ENCODE data around the gene RCVRN. TPM values are rescaled to one million over a fixed set of nuclear protein-coding genes. Genes with fewer than 3 reads are reported as not detected.

RCVRN gene
- total and polyA plus RNA-seq, 9 of the 15 experiments (the other 6 are each of a cell fraction or from before 2014, with no cell fraction given), result not detected

DNA sequence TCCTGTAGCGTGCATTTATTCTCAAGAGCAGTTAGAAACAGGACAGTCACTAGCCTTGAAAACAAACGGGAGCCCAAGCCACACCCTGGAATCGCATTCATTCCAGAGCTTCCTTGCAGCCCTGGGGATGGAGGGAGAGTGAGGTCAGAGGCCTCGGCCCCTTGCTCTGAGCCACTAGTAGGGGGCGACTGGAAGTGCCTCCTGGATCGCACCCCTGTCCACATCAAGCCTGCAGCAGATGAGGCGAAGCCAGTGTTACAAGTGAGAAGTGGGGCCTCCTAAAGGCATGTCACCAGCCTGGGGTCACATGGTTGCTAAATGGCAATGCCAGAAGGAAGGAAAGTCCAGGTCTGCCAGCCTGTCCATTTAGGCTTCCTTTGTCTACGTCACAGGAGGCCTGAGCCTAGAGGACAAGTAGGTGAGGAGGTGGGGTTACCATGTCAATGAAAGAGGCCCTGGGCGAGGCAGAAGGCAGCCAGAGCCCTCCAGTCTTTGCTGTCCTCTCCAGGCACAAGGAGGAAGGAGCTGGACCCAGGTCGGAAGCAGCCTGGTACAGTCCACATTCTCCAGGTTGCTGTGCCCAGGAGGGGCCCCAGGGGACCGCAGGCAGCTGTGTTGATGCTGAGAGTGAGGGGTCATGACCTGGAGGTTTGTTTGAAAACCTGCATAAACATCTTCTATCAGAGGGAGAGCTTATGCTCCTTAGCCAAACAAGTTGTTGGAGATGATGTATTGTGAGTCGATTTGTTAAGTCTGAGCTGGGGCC is 3.0 kb upstream of the RCVRN start:
- 0% methylated on average over 7 of the region's 12 CpGs for WGBS (ENCODE audit: insufficient coverage, low coverage, missing lambda C conversion rate)
- intact Hi-C loops (cut with micrococcal nuclease), result no loop called here
- no peak overlapping the region for H2AFZ ChIP-seq (ENCODE audit: low read depth, low read length)
- H3K9ac ChIP-seq (ENCODE audit: insufficient read depth in 1 of 2, low read depth in 2 of 2, low read length in 2 of 2), result no peak overlapping the region
- ATAC-seq (no peak), FAIRE-seq (no peak), DNase-seq (ENCODE audit: extremely low read depth in 1 of 4, low spot score in 3 of 4) (no peak)
- in situ Hi-C loops (cut with MboI), result no loop called here
- no peaks in the 10 kb centered on the region for H3K79me2 ChIP-seq (ENCODE audit: control insufficient read depth, insufficient read depth, low read length)
- no peak overlapping the region for H3K27ac ChIP-seq (ENCODE audit: extremely low read depth, low read depth, low read length)
- no TSS peak for BruUV-seq (replicated peaks)
- no peak overlapping the region for H3K4me3 ChIP-seq
- H3K4me1 ChIP-seq (replicated peaks in 1 of 2; ENCODE audit: control insufficient read depth in 2 of 2, insufficient read depth in 2 of 2, low read length in 2 of 2), result no peaks in the 10 kb centered on the region
- TF ChIP-seq POLR3A (IDR thresholded peaks at IDR 0.05; ENCODE audit: borderline replicate concordance, extremely low read depth, insufficient read depth, insufficient read length) (no peak), KAT2B (IDR thresholded peaks at IDR 0.05; ENCODE audit: low read depth, low read length) (no peak)
- TF ChIP-seq, protein P1, sequence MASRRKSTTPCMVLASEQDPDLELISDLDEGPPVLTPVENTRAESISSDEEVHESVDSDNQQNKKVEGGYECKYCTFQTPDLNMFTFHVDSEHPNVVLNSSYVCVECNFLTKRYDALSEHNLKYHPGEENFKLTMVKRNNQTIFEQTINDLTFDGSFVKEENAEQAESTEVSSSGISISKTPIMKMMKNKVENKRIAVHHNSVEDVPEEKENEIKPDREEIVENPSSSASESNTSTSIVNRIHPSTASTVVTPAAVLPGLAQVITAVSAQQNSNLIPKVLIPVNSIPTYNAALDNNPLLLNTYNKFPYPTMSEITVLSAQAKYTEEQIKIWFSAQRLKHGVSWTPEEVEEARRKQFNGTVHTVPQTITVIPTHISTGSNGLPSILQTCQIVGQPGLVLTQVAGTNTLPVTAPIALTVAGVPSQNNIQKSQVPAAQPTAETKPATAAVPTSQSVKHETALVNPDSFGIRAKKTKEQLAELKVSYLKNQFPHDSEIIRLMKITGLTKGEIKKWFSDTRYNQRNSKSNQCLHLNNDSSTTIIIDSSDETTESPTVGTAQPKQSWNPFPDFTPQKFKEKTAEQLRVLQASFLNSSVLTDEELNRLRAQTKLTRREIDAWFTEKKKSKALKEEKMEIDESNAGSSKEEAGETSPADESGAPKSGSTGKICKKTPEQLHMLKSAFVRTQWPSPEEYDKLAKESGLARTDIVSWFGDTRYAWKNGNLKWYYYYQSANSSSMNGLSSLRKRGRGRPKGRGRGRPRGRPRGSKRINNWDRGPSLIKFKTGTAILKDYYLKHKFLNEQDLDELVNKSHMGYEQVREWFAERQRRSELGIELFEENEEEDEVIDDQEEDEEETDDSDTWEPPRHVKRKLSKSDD (conservative IDR thresholded peaks at IDR 0.05; ENCODE audit: low read length), result no peak
- H3K4me2 ChIP-seq (ENCODE audit: insufficient read depth, low read length), result no peak overlapping the region
- H3K27me3 ChIP-seq (ENCODE audit: control insufficient read depth in 2 of 2, insufficient read depth in 2 of 2, low read length in 2 of 2), result peaks cover 0 to 5% of the 10 kb centered on the region in 2 experiments; a peak in 2 of 5 replicates
- no peaks in the 10 kb centered on the region for H4K20me1 ChIP-seq (replicated peaks; ENCODE audit: control insufficient read depth, insufficient read depth, low read length)
- POLR2A ChIA-PET, result no interaction called here
- no peaks in the 10 kb centered on the region for H3K9me1 ChIP-seq (ENCODE audit: control insufficient read depth, insufficient read depth, low read length)
- no peaks in the 10 kb centered on the region for H3K36me3 ChIP-seq (ENCODE audit: control insufficient read depth, insufficient read depth, low read length)
- CTCF ChIA-PET (ENCODE audit: low intra/inter-chr PET ratio), result no interaction called here
- H3K9me3 ChIP-seq (replicated peaks; ENCODE audit: control insufficient read depth, insufficient read depth, low read depth, low read length), result no peaks in the 10 kb centered on the region

Data from K562 (cell line).